ENCODE measurements around the gene TMEM240. TPM values are rescaled to one million over a fixed set of nuclear protein-coding genes. Genes with fewer than 3 reads are reported as not detected.

Gene TMEM240
- total and polyA plus RNA-seq, 2 of the 8 experiments (the other 6 are each of a cell fraction or from before 2014, with no cell fraction given) = 3.6 to 5.7 TPM

DNA sequence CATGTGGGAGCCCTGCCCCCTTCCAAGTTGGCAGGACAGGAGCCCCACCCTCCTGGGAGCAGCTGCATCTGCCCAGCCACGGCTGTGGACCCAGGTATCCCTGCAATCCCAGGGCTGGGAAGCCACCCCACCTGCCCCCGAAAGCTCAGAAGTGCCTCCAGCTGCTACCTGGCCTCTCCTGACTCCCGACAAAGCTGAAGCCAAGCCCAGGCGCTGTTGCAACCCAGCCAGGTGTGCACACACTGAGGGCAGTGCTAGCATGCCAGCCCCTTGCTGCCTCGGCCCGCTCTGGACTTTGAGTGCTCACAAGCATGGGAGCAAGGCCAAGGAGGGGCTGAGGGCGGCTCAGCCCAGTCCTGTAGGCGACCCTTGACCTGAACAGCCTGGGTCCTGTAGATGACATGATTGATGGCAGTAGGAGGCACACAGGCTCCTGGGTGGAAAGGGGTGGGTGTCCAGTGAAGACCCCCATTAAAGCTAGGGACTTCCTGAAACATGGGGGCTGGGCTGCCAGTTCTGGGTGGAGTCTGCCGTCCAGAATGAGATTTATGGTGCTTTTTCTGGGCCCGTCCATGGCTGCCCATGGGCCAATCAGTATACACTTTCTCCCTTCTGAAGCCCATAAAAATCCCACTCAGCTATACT, 37.1 kb upstream of the TMEM240 start:
- DNase-seq (ENCODE audit: low read depth in 1 of 2, low spot score in 2 of 2) = no peak
- Histone ChIP-seq H4K5ac (ENCODE audit: insufficient read length, low read depth, low read length) (no peak overlapping the region), H2AK5ac (ENCODE audit: low read depth, low read length) (no peak overlapping the region), H3K18ac (ENCODE audit: extremely low read depth, low read length) (no peak overlapping the region), H4K20me1 (replicated peaks in 1 of 2; ENCODE audit: control insufficient read depth in 1 of 2, insufficient read depth in 2 of 2, low read length in 2 of 2) (no peaks in the 10 kb centered on the region), H3K4ac (replicated peaks; ENCODE audit: insufficient read length, low read depth, low read length) (no peak overlapping the region), H3K4me2 (ENCODE audit: insufficient read depth in 1 of 2, low read depth in 2 of 2, low read length in 2 of 2) (no peak overlapping the region), H3K4me1 (replicated peaks in 1 of 4; ENCODE audit: control insufficient read depth in 3 of 4, insufficient read depth in 4 of 4, low read length in 3 of 4) (peaks cover 0 to 2% (median 0%) of the 10 kb centered on the region in 4 experiments; a peak in 1 of 7 replicates), H2BK15ac (ENCODE audit: low read length) (no peak overlapping the region), H3K27ac (ENCODE audit: low read depth, low read length) (no peak overlapping the region), H3K79me2 (ENCODE audit: control insufficient read depth in 1 of 2, insufficient read depth in 2 of 2, low read length in 2 of 2) (peaks cover 13 to 19% of the 10 kb centered on the region in 2 experiments), H3K14ac (ENCODE audit: insufficient read length) (no peak overlapping the region), H3K23me2 (ENCODE audit: low read depth, low read length) (peaks cover 8% of the 10 kb centered on the region; the same call in 1 of the 2 replicates), H2BK120ac (replicated peaks; ENCODE audit: low read depth, low read length) (no peak overlapping the region), H3K56ac (replicated peaks; ENCODE audit: insufficient read length, low read depth, low read length) (no peak overlapping the region), H2BK12ac (ENCODE audit: low read depth, low read length) (no peak overlapping the region), H3K23ac (ENCODE audit: insufficient read length) (no peak overlapping the region), H3K9ac (replicated peaks in 1 of 4; ENCODE audit: extremely low read depth in 1 of 4, low read depth in 3 of 4, low read length in 3 of 4) (no peak overlapping the region), H3K79me1 (ENCODE audit: low read depth, low read length) (no peaks in the 10 kb centered on the region), H3K9me3 (ENCODE audit: insufficient read depth in 2 of 2, low read depth in 1 of 2, low read length in 1 of 2) (no peaks in the 10 kb centered on the region), H2BK5ac (ENCODE audit: low read depth, low read length) (no peak overlapping the region), H3K4me3 (ENCODE audit: extremely low read depth in 1 of 4, insufficient read depth in 2 of 4, low read depth in 3 of 4, low read length in 4 of 4) (no peak overlapping the region), H4K91ac (replicated peaks; ENCODE audit: insufficient read length, low read length) (no peak overlapping the region), H3K36me3 (ENCODE audit: control insufficient read depth in 2 of 4, insufficient read depth in 4 of 4, low read length in 3 of 4) (peaks cover 0 to 5% (median 0%) of the 10 kb centered on the region in 4 experiments; a peak in 1 of 8 replicates), H4K8ac (ENCODE audit: extremely low read depth, insufficient read depth, low read length) (no peak overlapping the region), H3K27me3 (replicated peaks in 1 of 4; ENCODE audit: control insufficient read depth in 3 of 4, extremely low read depth in 1 of 4, insufficient read depth in 3 of 4, low read length in 3 of 4) (no peaks in the 10 kb centered on the region; a peak in 1 of 7 replicates), H2BK20ac (ENCODE audit: low read length) (no peak overlapping the region), H2AFZ (ENCODE audit: low read length) (no peak overlapping the region)
- POLR2A ChIA-PET (ENCODE audit: partially characterized antibody) = interaction anchor here (0.9 to 2.1 kb wide), 9 partner anchors 9 to 202 kb away, joined by 3 to 10 read pairs (median 5); partner anchors contain the start of gene MIB2
- no peak for FAIRE-seq
- WGBS, 2 experiments (ENCODE audit: extremely low coverage in 1 of 2, insufficient coverage in 1 of 2, insufficient read length in 1 of 2, insufficient replicate concordance in 2 of 2, low coverage in 1 of 2, low lambda C conversion rate in 2 of 2, missing lambda C conversion rate in 1 of 2) = 72% methylated on average over 10 of the region's 10 CpGs; no CpG with 5 or more reads in 1 of the 2 experiments
- CTCF ChIA-PET (ENCODE audit: partially characterized antibody) = interaction anchor here (0.6 to 2.8 kb wide), 9 partner anchors 9 to 576 kb away, joined by 3 to 15 read pairs (median 4); no protein-coding TSS in a partner anchor
- no peak for TF ChIP-seq RFX5 (IDR thresholded peaks at IDR 0.05; ENCODE audit: borderline replicate concordance, low read depth, low read length)
- no peak for TF ChIP-seq SUZ12 (IDR thresholded peaks at IDR 0.05; ENCODE audit: low read length)
- TF ChIP-seq BRCA1 (IDR thresholded peaks at IDR 0.05; ENCODE audit: low read depth, low read length) = no peak
- no peak for TF ChIP-seq SIRT6 (IDR thresholded peaks at IDR 0.05; ENCODE audit: low read length)
- no peak for TF ChIP-seq SP4 (IDR thresholded peaks at IDR 0.05; ENCODE audit: low read length)
- TF ChIP-seq, protein P1, sequence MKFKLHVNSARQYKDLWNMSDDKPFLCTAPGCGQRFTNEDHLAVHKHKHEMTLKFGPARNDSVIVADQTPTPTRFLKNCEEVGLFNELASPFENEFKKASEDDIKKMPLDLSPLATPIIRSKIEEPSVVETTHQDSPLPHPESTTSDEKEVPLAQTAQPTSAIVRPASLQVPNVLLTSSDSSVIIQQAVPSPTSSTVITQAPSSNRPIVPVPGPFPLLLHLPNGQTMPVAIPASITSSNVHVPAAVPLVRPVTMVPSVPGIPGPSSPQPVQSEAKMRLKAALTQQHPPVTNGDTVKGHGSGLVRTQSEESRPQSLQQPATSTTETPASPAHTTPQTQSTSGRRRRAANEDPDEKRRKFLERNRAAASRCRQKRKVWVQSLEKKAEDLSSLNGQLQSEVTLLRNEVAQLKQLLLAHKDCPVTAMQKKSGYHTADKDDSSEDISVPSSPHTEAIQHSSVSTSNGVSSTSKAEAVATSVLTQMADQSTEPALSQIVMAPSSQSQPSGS (IDR thresholded peaks at IDR 0.05; ENCODE audit: low read length) = no peak
- TF ChIP-seq CHD1 (IDR thresholded peaks at IDR 0.05; ENCODE audit: low read depth, low read length) = no peak
- TF ChIP-seq, protein P2, sequence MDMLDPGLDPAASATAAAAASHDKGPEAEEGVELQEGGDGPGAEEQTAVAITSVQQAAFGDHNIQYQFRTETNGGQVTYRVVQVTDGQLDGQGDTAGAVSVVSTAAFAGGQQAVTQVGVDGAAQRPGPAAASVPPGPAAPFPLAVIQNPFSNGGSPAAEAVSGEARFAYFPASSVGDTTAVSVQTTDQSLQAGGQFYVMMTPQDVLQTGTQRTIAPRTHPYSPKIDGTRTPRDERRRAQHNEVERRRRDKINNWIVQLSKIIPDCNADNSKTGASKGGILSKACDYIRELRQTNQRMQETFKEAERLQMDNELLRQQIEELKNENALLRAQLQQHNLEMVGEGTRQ (IDR thresholded peaks at IDR 0.05; ENCODE audit: low read length) = no peak
- no peak for TF ChIP-seq PHF8 (conservative IDR thresholded peaks at IDR 0.05; ENCODE audit: low read depth, low read length)
- TF ChIP-seq SRF (IDR thresholded peaks at IDR 0.05; ENCODE audit: low read depth, low read length) = no peak
